Mesothelial cell of epicardium (in vitro differentiated cells): Measurements from ENCODE around the gene BLTP3A. TPM values are rescaled to one million over a fixed set of nuclear protein-coding genes. Genes with fewer than 3 reads are reported as not detected.
A peak's percentile ranks its signal among the peaks of the same experiment; 100 is the strongest.

Source experiments
- DNase-seq, 2 experiments: peaks; one replicate each; pipeline ENCODE4 v3.0.0; 2021; ENCODE audit warnings: low spot score in 2 of 2; ENCODE audit not compliant: unreplicated experiment in 2 of 2
- H3K27ac Mint-ChIP-seq: 2 replicates; pipeline ENCODE4 v1.8.0; 2021; ENCODE audit warnings: mixed read lengths
- H3K27me3 Mint-ChIP-seq: 2 replicates; pipeline ENCODE4 v1.8.0; 2021; ENCODE audit warnings: low read depth, mixed read lengths
- H3K36me3 Mint-ChIP-seq: 2 replicates; pipeline ENCODE4 v1.8.0; 2021; ENCODE audit warnings: mixed read lengths
- H3K4me1 Mint-ChIP-seq: 2 replicates; pipeline ENCODE4 v1.8.0; 2021; ENCODE audit warnings: mixed read lengths
- H3K4me3 Mint-ChIP-seq: 2 replicates; pipeline ENCODE4 v1.8.0; 2021; ENCODE audit warnings: mild to moderate bottlenecking, moderate library complexity, mixed read lengths
- H3K9me3 Mint-ChIP-seq: 2 replicates; pipeline ENCODE4 v1.8.0; 2021; ENCODE audit warnings: mixed read lengths
- CTCF ChIP-seq: fragments of 200-600 bp; sonication (generic); IDR thresholded peaks from one replicate; pipeline ENCODE4 v1.5.0; 2021; ENCODE audit warnings: antibody characterized with exemption; ENCODE audit not compliant: unreplicated experiment
- total RNA-seq: library from RNA; stranded (reverse); gene quantifications from 3 replicates; pipeline ENCODE4 v1.2.1, GENCODE V29; 2021

Gene BLTP3A
- total RNA-seq, 1 donor from 2014 or later, result 14.6 TPM

DNA sequence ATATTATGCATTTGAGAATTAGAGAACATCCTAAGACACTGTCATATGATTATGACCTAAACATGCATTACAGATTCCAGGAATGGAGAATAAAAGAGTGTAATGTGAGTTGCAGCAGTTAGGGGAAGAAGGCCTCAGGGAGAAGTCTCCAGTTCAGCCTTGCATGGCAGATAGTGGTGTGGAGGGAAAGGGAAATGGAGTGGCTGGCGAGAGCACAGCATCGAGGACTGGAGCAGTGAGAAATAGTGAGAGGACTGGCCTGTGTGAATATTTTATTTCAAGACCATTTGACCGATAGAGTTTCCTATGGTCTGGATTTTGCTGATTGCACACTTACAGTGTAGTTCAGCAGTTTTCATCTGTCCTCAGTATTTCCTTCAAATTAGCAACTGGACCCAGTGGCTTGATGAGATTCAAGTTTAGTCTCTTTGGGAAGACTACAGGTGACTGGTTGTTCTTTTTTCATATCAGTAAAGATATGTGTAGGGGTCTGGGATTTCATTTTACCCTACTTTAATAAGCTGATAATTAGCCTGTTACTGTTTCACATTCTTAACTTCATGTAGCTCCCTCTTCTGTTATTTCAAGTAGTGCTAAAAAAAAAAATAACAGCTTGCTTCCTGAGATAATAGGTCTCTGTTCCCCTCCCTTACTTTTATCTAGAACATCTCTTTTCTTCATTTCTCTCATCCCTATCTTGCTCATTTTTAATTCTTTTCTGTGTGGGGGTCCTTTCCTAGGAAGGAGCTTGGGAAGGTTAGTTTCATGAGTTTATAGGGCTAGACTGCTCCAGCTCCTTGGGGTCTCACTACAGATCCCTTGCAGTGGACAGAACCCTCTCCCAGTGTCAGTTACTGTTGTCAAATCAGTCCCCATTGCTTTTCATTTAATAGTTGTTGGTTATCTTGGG, 27.9 kb downstream of the BLTP3A start:
- peaks cover 9% of the 10 kb centered on the region for H3K36me3 Mint-ChIP-seq
- no peaks in the 10 kb centered on the region for H3K27me3 Mint-ChIP-seq
- no peaks in the 10 kb centered on the region for H3K9me3 Mint-ChIP-seq
- no peak for TF ChIP-seq CTCF
- no peak overlapping the region for H3K4me3 Mint-ChIP-seq
- H3K4me1 Mint-ChIP-seq, result peaks cover 24% of the 10 kb centered on the region
- DNase-seq, result no peak
- H3K27ac Mint-ChIP-seq, result peak overlapping the region; percentile 43

DNA sequence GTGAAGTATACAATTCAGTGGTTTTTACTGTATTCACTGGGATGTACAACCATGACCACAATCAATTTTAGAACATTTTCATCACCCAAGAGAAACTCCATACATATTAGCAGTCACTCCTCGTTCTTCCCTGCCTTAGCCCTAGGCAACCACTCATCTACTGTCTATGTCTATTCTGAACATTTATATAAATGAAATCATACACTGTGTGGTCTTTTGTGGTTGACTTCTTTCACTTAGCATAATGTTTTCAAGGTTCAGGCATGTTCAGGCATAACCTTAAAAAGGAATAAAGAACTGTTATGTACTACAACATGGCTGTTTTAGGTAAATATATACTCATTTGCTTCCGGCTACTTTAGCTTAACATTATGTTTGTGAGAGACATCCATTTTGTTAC, 37.3 kb downstream of the BLTP3A start:
- Mint-ChIP-seq H3K36me3 (peaks cover 23% of the 10 kb centered on the region), H3K4me1 (no peaks in the 10 kb centered on the region), H3K4me3 (no peak overlapping the region), H3K27ac (no peak overlapping the region), H3K27me3 (no peaks in the 10 kb centered on the region), H3K9me3 (no peaks in the 10 kb centered on the region)
- no peak for DNase-seq
- no peak for TF ChIP-seq CTCF

DNA sequence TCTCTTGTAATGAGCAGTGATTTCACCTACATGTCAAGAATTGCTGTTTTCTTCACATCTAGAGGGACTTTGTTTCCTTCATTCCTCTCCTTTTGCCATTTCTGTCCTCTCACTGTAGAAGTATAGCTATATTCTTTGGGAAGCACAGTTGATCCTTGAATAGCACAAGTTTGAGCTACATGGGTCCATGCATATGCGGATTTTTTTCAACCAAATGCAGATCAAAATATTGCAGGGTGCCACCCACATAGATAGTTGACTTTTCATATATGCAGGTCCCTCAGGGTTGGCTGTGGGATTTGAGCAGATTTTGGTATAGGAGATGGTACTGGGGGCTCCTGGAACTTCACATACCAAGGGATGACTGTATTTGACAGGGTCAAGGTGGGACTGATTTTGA, 41.1 kb downstream of the BLTP3A start:
- Mint-ChIP-seq H3K4me3 (no peak overlapping the region), H3K9me3 (no peaks in the 10 kb centered on the region), H3K4me1 (no peaks in the 10 kb centered on the region), H3K36me3 (peaks cover 31% of the 10 kb centered on the region), H3K27ac (no peak overlapping the region), H3K27me3 (no peaks in the 10 kb centered on the region)
- no peak for DNase-seq
- TF ChIP-seq CTCF, result no peak

DNA sequence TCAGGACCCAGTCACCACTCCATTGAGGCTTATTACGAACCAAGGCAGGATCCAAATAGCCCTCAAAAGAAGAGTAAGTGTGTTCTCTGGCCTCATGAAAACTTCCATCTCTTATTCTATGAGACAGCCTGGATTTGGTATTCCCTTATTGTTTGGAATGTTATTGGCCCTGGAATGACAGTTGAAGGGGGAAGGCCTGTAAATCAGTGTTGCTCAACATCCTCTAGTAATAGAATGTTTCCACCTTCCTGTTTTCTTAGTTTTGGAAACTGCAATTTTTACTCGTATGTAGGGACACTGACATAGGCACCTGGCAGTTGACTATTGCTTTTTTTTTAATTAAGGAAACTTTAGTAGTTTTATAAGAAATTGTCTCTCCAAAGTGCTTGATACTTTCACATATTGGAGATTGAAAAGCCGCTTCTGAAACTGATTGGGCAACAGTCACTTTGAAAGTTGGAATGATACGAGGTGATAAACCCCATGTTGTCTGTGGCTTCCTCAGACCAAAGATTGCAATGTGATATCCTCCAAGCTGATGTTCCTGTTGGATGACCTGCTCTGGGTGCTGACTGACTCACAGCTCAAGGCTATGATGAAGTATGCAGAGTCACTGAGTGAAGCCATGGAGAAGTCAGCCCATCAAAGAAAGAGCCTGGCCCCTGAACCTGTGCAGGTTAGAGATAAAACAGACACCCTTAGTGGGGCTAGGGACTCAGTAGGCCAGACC, 43.1 kb downstream of the BLTP3A start:
- H3K27ac Mint-ChIP-seq, result no peak overlapping the region
- H3K9me3 Mint-ChIP-seq, result no peaks in the 10 kb centered on the region
- H3K27me3 Mint-ChIP-seq, result no peaks in the 10 kb centered on the region
- peaks cover 31% of the 10 kb centered on the region for H3K36me3 Mint-ChIP-seq
- DNase-seq, result no peak
- no peak for TF ChIP-seq CTCF
- no peaks in the 10 kb centered on the region for H3K4me1 Mint-ChIP-seq
- no peak overlapping the region for H3K4me3 Mint-ChIP-seq

DNA sequence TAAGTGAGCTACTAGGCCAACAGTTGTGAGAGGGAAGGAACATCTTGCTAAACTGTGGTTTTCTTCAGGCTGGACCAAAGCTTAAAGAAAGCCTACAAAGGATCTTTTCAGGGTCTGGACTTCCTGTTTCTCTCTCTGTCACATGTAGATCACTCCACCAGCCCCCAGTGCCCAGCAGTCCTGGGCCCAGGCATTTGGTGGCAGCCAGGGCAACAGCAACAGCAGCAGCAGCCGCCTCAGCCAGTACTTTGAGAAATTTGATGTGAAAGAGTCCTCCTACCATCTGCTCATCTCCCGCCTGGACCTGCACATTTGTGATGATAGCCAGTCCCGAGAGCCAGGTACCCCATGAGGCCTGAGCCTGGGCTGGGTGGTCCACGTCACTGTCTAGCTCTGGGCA, 44.1 kb downstream of the BLTP3A start:
- no peaks in the 10 kb centered on the region for H3K9me3 Mint-ChIP-seq
- H3K4me1 Mint-ChIP-seq, result no peaks in the 10 kb centered on the region
- TF ChIP-seq CTCF, result no peak
- H3K36me3 Mint-ChIP-seq, result peaks cover 29% of the 10 kb centered on the region
- no peaks in the 10 kb centered on the region for H3K27me3 Mint-ChIP-seq
- H3K27ac Mint-ChIP-seq, result no peak overlapping the region
- H3K4me3 Mint-ChIP-seq, result no peak overlapping the region
- no peak for DNase-seq
